ENCODE results near the gene SKOR1.

The SKOR1 gene, protein sequence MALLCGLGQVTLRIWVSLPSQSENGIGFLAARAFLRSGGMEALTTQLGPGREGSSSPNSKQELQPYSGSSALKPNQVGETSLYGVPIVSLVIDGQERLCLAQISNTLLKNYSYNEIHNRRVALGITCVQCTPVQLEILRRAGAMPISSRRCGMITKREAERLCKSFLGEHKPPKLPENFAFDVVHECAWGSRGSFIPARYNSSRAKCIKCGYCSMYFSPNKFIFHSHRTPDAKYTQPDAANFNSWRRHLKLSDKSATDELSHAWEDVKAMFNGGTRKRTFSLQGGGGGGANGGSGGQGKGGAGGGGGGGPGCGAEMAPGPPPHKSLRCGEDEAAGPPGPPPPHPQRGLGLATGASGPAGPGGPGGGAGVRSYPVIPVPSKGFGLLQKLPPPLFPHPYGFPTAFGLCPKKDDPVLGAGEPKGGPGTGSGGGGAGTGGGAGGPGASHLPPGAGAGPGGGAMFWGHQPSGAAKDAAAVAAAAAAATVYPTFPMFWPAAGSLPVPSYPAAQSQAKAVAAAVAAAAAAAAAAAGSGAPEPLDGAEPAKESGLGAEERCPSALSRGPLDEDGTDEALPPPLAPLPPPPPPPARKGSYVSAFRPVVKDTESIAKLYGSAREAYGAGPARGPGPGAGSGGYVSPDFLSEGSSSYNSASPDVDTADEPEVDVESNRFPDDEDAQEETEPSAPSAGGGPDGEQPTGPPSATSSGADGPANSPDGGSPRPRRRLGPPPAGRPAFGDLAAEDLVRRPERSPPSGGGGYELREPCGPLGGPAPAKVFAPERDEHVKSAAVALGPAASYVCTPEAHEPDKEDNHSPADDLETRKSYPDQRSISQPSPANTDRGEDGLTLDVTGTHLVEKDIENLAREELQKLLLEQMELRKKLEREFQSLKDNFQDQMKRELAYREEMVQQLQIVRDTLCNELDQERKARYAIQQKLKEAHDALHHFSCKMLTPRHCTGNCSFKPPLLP

GRCh38 chr15:67824976-67825880 lies at the start of gene SKOR1:
Gene SKOR1, plus strand, starts transcription at chr15:67825509. Its CDS starts 94 bp downstream, at chr15:67825603.
- DNase-seq: no peak

DNA sequence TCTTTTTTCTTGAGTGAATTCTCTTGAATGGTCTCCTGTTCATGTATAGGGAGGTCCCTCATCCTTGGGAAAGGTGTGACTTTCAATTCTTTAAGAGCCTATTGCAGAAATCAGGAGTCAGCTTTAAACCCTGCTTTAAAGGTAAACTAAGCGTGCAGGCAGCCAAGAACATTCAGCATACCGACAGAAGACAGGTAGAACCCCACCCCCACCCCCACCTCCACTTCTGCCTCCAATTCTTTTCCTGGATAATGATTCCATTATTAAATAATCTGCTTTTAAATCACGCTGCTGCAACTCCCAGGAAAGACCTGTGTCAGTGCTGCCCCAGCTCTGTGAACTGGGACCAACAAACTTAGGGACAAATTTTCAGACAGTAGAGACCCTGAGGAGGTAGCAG lies 49.3 kb upstream of the SKOR1 start:
- DNase-seq: no peak

DNA sequence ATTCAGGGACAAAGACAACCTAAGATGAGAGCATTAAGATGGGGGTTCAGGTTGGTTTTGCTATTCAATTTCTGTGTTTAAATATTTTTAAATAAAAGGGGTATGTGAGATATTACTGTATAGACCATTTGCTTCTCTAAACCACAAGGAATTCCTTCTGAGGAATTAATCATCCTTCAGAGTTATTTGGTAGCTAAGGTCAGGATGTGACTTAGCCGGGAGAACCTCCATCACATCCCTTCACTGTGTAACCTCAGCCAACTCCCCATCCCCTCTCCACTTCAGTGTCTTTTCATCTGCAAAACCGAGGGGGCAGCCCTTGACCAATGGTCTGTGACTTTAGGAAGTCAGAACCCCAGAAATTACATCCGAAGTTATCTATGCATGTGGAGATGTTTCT lies 48.7 kb upstream of the SKOR1 start:
- no peak for DNase-seq

- no peak for DNase-seq
Observed at GRCh38 chr15:67777071-67777470, 48.2 kb upstream of the SKOR1 start.

DNA sequence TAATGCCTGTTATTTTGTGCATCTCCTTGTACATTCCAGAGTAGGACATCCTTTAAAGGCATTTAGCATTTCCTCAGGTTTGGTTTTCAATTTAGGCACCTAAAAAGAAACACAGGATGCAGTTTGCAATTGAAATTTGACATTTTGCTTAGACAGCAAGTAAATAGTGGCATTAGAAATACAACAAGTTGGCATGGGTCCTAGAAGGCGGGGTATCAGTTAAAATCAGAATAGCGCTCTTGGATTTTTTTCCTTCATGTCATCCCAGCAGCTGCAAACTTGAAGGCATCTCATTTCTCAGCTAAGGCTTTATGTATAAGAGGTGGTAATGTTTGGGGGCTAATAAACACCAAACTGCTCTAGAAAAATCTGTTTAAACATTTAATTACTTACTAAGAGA lies 47.5 kb upstream of the SKOR1 start:
- DNase-seq: no peak

DNA sequence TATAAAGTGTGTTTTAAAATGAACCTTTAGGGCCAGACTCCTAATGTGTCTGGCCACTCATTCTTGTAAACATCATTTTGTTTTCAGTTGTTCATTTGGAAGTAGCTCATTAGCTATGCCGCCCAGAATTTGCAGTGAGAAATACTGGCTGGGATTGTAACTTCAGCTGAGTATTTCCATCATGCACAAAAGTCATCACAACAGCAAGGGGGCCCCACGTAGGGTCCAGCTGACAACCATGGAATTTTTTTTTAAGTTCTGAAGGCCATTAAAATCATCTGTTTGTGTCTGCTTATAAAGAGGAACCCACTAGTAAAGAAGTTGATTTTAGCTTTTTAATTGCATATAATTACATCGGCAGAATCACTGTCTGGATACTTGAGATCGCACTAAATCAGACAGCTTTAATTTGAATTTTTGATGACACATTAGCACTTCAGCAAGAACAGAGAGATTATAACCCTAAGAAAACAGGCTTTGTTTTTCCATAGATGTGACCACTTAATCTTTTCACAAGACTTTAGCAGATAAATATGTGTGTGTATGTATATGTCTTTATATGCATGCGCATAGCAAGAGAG lies 46.3 kb upstream of the SKOR1 start:
- no peak for DNase-seq

DNA sequence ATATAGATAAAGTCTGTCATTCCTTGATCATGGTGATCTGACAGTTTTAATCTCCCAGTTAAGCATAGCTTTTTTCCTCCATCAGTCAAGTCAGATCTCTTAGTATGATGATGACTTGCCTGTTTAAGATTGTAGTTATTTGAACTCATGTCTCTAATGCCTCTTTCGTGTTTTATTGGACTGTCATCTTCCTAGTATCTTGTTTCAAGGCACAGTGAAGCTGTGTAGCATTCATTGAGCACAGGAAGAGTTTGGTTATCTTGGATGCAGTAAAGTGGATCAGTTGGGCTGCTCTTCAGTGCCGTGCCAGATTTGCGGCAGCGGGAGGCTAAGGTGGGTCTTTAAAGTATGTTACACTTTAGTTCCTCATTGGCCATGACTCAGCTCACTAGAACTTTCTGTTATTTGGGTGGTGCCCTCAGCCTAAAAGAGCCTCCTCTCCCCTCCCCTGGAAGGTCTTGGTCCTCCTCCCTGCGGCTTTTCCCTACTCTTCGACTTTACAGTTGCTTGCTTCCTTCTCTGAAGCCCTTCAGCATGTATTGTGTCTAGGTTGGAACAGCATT lies 45.7 kb upstream of the SKOR1 start:
- DNase-seq: no peak

DNA sequence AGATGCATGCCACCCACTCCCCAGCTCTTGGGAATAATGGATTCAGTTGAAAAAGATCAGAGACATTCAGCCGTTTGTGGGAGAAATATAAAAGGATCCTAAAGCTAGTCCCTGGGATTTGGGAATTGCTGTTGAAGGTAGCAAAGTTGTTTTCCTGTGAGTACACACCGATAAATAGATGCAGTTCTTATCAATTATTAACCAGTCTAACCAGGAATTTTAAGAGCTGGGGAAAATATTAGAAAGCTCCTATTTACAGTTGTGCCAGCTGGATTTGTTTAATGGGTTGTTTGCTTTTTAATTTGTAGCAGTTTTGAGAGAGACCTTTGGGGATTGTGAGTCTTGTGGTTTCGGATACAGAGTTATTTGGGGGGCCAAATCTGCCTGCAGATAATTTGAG lies 44.2 kb upstream of the SKOR1 start:
- DNase-seq: no peak

GRCh38 chr15:67781907-67782690 lies 43.2 kb upstream of the SKOR1 start:
- DNase-seq: no peak

GRCh38 chr15:67782691-67782991 lies 42.7 kb upstream of the SKOR1 start:
- DNase-seq: no peak

GRCh38 chr15:67783303-67783702 lies 42.0 kb upstream of the SKOR1 start:
- DNase-seq: peak; percentile 28

- DNase-seq: no peak
Observed at GRCh38 chr15:67784090-67784781, 41.1 kb upstream of the SKOR1 start.

DNA sequence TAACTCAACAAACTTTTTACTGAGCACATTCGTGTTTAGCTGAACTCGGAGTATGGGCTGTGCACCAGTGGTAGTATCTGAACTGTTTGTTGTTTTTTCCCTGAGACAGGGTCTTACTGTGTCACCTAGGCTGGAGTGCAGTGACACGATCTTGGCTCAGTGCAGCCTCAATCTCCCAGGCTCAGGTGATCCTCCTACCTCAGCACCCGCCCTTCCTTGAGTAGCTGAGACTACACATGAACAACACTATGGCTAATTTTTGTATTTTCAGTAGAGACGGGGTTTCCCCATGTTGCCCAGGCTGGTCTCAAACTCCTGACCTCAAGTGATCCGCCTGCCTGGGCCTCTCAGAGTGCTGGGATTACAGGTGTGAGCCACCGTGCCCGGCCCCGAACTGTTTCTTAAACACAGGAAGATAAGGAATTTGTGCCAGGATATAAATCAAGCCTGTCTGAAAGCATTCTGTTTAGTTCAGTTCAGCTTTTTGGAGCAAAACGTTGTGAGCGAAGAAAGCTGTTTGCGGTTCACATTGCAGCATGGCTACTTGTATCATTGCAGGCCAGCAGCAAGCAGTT lies 40.4 kb upstream of the SKOR1 start:
- DNase-seq: no peak

GRCh38 chr15:67785431-67785830 lies 39.9 kb upstream of the SKOR1 start:
- DNase-seq: no peak

GRCh38 chr15:67786646-67787045 lies 38.7 kb upstream of the SKOR1 start:
- no peak for DNase-seq

GRCh38 chr15:67788986-67789385 lies 36.3 kb upstream of the SKOR1 start:
- no peak for DNase-seq

GRCh38 chr15:67790610-67791319 lies 34.5 kb upstream of the SKOR1 start:
- DNase-seq: no peak

DNA sequence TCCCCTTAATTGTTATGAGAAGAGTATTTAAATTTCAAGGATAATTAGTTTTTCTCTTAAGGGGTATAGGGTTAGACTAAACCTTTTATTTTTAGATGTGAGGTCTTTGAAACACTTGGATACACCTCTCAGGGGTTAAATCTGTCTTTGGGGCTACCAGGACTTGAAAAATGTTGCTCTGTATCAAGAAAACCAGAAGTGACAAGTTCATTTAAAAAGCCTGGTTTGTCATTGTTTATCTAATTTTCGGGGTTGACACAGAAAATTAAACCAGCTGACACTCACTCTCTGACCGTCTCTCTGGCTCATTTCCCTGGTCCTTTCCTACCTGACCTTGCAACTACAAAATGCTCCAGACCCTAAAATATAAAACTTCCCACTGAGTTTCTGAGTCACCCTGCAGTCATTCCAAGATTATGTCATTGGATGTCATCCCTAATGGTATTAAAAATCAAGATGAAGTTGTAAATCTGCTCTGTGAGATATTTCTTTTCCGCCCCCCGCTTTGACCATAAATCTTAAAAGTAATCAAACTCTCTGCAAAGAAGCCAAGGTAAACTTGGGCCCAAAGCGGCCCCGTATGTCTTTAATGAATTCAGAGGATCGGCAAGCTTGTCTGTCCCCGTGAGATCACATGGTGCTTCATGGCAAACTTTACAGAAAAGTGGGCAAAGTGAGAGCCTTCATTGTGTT lies 32.9 kb upstream of the SKOR1 start:
- no peak for DNase-seq

All from activated CD4-positive, alpha-beta T cell treated with anti-CD3 and anti-CD28 coated beads for 1 hour (primary cell).